Progenitor cell of endocrine pancreas (in vitro differentiated cells): ENCODE measurements around the gene TMEM179B. TPM values are rescaled to one million over a fixed set of nuclear protein-coding genes. Genes with fewer than 3 reads are reported as not detected.
"Not testable (repeated sequence)": the region's sequence is repeated elsewhere in the genome, so short reads cannot be mapped to it uniquely, and the experiment has no call there.

Source experiments
- DNase-seq: peaks from one replicate; pipeline ENCODE4 v3.0.0; 2021; ENCODE audit warnings: low spot score; ENCODE audit not compliant: unreplicated experiment
- H3K27ac Mint-ChIP-seq: 2 replicates; pipeline ENCODE4 v1.8.0; 2021; ENCODE audit warnings: mild to moderate bottlenecking, moderate library complexity, mixed read lengths
- H3K27me3 Mint-ChIP-seq: 2 replicates; pipeline ENCODE4 v1.8.0; 2021; ENCODE audit warnings: mixed read lengths
- H3K36me3 Mint-ChIP-seq: 2 replicates; pipeline ENCODE4 v1.8.0; 2022; ENCODE audit warnings: mixed read lengths; ENCODE audit not compliant: insufficient read depth
- H3K4me1 Mint-ChIP-seq: 2 replicates; pipeline ENCODE4 v1.8.0; 2021; ENCODE audit warnings: low read depth, mixed read lengths
- H3K4me3 Mint-ChIP-seq: 2 replicates; pipeline ENCODE4 v1.8.0; 2021; ENCODE audit warnings: low read depth, mild to moderate bottlenecking, moderate library complexity, mixed read lengths
- H3K9me3 Mint-ChIP-seq: 2 replicates; pipeline ENCODE4 v1.8.0; 2021; ENCODE audit warnings: low read depth, mixed read lengths
- long read RNA-seq: library from polyadenylated mRNA; unstranded; transcript quantifications from one replicate; pipeline ENCODE4 v2.0.0, GENCODE V29; 2020
- total RNA-seq: library from RNA; stranded (reverse); gene quantifications from 2 replicates; pipeline ENCODE4 v1.2.1, GENCODE V29; 2021
- TF ChIP-seq, protein P1 (sequence below): fragments of 200-600 bp; sonication (generic); IDR thresholded peaks from one replicate; pipeline ENCODE4 v1.5.0; 2021; ENCODE audit warnings: antibody characterized with exemption, mild to moderate bottlenecking; ENCODE audit not compliant: unreplicated experiment

The TMEM179B gene, protein sequence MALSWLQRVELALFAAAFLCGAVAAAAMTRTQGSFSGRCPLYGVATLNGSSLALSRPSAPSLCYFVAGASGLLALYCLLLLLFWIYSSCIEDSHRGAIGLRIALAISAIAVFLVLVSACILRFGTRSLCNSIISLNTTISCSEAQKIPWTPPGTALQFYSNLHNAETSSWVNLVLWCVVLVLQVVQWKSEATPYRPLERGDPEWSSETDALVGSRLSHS
- total RNA-seq = 38.4 and 40.8 TPM in 2 replicates
- long read RNA-seq, transcript TMEM179B-201 (5 exons, 1,023 nt) = major isoform, 7 of 14 reads
- long read RNA-seq, partial matches to known transcripts = 2 of 14 reads
- long read RNA-seq, other reads (novel, unspliced or antisense) = 4 of 14 reads

DNA sequence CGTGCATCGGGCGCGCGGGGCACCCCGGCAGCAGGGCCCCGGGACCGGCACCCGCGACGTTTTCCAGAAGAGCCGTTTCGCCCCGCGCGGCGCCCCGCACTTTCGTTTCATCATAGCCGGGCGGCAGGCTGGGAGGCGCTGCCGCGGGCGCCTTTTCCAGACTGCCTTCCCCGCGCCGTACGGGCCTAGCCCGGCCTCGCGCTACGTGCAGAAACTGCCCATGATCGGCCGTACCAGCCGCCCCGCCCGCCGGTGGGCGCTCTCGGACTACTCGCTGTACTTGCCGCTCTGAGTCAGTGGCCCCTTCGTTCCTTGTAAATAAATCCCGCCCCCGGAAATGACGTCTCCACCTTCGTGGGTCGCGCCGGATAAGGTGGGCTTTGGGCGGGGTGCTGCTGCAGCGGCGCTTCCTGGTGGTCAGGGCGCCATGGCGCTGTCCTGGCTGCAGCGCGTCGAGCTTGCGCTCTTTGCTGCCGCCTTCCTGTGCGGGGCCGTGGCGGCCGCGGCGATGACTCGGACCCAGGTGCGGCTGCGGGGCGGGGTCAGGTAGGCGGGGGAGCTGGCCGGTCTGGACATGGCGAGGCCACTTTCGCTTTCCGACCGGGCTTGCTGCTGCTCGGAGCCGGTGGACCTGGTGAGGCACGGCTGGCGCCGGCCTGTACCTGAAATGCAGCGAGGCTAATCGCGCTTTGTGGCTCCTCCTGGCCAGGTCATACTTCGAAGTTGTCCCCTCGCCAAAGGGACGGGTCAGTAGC, at the start of gene TMEM179B:
Gene TMEM179B, plus strand, starts transcription at position 398 of the 755 bp plus-strand sequence. Its CDS starts 30 bp downstream, at position 428.
- H3K36me3 Mint-ChIP-seq = peaks cover 6% of the 10 kb centered on the region
- H3K27me3 Mint-ChIP-seq = no peaks in the 10 kb centered on the region
- peaks cover 20% of the 10 kb centered on the region for H3K4me1 Mint-ChIP-seq
- peak within 1 kb of the TSS; percentile 84 for H3K4me3 Mint-ChIP-seq
- peak within 1 kb of the TSS; percentile 98 for H3K27ac Mint-ChIP-seq
- peak; percentile 91 for DNase-seq
- H3K9me3 Mint-ChIP-seq = no peaks in the 10 kb centered on the region
- TF ChIP-seq, protein P1, sequence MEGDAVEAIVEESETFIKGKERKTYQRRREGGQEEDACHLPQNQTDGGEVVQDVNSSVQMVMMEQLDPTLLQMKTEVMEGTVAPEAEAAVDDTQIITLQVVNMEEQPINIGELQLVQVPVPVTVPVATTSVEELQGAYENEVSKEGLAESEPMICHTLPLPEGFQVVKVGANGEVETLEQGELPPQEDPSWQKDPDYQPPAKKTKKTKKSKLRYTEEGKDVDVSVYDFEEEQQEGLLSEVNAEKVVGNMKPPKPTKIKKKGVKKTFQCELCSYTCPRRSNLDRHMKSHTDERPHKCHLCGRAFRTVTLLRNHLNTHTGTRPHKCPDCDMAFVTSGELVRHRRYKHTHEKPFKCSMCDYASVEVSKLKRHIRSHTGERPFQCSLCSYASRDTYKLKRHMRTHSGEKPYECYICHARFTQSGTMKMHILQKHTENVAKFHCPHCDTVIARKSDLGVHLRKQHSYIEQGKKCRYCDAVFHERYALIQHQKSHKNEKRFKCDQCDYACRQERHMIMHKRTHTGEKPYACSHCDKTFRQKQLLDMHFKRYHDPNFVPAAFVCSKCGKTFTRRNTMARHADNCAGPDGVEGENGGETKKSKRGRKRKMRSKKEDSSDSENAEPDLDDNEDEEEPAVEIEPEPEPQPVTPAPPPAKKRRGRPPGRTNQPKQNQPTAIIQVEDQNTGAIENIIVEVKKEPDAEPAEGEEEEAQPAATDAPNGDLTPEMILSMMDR = peak; percentile 28

DNA sequence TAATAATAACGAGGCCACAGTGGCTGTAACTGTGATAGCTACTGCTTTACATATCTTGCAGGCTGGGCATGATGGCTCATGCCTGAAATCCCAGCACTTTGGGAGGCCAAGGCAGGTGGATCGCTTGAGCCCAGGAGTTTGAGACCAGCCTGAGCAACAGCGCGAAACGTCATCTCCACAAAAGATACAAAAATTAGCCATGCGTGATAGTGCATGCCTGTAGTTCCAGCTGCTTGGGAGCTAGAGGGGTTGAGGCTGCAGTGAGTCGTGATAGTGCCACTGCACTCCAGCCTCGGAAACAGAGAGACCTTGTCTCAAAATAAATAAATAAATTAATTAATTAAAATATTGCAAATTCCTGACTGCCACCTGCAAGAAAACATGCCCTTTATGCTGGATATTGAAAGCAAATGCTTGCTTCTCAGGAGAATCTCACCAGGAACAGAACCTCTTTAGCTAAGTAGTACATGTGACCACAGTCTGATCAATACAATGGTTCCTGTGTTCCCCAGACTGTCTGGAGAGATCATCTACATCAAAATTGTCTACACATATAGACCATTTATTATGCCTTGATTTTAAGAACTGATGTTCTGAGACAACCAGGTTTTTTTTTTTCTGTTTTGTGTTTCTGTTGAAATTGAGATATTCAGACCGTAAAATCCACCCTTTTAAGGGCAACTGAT, 39.6 kb upstream of the TMEM179B start:
- H3K4me3 Mint-ChIP-seq = no peak overlapping the region
- no peaks in the 10 kb centered on the region for H3K9me3 Mint-ChIP-seq
- H3K27me3 Mint-ChIP-seq = no peaks in the 10 kb centered on the region
- no peak for DNase-seq
- peak overlapping the region; percentile 89 for H3K27ac Mint-ChIP-seq
- peaks cover 10% of the 10 kb centered on the region for H3K4me1 Mint-ChIP-seq
- TF ChIP-seq, protein P1 = no peak
- H3K36me3 Mint-ChIP-seq = peaks cover 8% of the 10 kb centered on the region

DNA sequence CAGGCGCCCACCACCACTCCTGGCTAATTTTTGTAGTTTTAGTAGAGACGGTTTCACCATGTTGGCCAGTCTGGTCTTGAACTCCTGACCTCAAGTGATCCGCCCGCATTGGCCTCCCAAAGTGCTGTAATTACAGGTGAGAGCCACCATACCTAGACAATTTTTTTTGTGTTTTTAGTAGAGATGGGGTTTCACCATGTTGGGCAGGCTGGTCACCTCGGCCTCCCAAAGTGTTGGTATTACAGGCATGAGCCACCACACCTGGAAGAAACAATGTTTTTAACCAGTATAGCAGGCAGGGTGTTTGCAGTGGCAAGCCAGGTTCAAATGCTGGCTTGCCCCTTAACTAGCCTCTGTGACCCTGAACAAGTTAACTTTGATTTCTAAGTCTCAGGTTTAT, 37.3 kb upstream of the TMEM179B start:
- not testable (repeated sequence) for H3K4me3 Mint-ChIP-seq, H3K36me3 Mint-ChIP-seq, H3K9me3 Mint-ChIP-seq, H3K27me3 Mint-ChIP-seq, H3K27ac Mint-ChIP-seq, DNase-seq
- H3K4me1 Mint-ChIP-seq = peaks cover 20% of the 10 kb centered on the region

DNA sequence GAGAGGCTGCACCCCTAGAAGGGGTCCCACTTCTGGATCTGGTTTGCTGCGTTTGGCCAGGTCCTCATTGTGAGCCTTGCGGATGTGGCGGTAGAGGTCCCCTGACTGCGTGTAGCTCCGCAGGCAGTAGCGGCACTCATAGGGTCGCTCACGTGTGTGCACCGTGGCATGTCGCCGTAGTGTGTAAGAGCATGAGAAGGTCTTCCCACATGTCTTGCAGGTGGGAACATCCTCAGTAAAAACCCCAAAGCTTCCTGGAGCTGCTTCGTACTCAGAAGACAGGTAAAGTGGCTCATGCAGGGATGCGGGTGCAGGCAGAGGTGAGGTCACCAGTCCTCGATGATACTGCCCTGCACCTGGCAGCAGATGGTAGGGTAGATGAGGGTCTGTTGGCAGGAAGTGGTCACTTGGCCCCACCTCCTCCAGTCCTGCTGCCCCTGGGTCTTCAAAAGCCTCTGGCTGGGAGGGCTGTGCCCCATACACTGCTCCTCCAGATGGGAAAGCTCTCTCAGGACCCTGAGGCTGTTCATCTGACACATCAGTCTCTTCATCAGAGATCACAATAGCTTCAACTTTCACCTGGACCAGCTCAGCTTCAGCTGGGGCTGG, 34.9 kb upstream of the TMEM179B start:
- TF ChIP-seq, protein P1 = no peak
- Mint-ChIP-seq H3K27ac (peak overlapping the region; percentile 49), H3K36me3 (peaks cover 8% of the 10 kb centered on the region), H3K27me3 (no peaks in the 10 kb centered on the region), H3K4me1 (peaks cover 20% of the 10 kb centered on the region), H3K9me3 (no peaks in the 10 kb centered on the region), H3K4me3 (no peak overlapping the region)
- DNase-seq = no peak

DNA sequence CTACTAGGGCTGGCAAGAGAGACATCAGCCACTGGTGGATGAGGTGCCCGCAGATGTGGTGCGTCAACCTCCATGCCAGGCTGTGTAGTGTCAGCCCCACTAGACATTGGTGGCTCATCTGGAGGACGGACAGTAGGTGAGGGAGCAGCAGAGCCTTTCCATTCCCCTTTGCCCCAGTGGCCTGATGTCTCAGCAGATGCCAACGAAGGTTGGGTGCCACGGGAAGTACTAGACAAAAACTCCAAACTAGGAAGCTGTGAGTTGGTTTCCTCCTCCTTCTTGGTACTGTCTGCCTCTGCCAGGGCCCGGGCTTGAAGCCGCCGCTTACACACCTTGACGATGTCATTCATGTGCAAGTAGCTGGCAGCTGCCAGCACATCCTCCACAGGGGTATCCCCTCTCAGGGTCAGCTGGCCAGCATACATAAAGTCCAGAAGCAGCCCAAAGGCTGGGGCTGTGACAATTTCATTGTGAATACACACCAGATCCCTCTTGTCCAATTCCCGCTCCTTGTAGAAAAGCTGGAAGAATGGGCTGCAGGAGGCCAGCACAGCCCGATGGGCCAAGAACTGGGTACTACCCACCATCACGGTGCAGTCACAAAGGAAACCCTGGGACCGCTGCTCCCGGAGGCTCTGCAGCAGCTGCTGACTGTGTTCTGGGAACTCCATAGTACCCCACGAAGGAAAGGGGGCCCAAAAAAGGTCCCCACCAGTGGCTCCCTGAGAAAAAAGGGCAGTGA, 34.0 kb upstream of the TMEM179B start:
- TF ChIP-seq, protein P1 = no peak
- Mint-ChIP-seq H3K9me3 (no peaks in the 10 kb centered on the region), H3K36me3 (peaks cover 8% of the 10 kb centered on the region), H3K4me1 (peaks cover 16% of the 10 kb centered on the region), H3K4me3 (peak overlapping the region; percentile 100), H3K27me3 (no peaks in the 10 kb centered on the region), H3K27ac (peak overlapping the region; percentile 96)
- no peak for DNase-seq
